MM.1S (cell line): ENCODE data around the gene DHCR7.

Source experiments
- EZH2 ChIP-seq: fragments of 300-600 bp; sonication (generic); optimal IDR thresholded peaks from 2 replicates; pipeline ENCODE3; 2017; ENCODE audit warnings: low read depth, mild to moderate bottlenecking, antibody characterized with exemption, low read length, mixed read lengths
- TF ChIP-seq, protein P1 (sequence below): fragments of 300-600 bp; sonication (generic); IDR thresholded peaks from 2 replicates; pipeline ENCODE4 v1.5.1; 2016; ENCODE audit warnings: antibody characterized with exemption, low read length, mixed read lengths

DNA sequence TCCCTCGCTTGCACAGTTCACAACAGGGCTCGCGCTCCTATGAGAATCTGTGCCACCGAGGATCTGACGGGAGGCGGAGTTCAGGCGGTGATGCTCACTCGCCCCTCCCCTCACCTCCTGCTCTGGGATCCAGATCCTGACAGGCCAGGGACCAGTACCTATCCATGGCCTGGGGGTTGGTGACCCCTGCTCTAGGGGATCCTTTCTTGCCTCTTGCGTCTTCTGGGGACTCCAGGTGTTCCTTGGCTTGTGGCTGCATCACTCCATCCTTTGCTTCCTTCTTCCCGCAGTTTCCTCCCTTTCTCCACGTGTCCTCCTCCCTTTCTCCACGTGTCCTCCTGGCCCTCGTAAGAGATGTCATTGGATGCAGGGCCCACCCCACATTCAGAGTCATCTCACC is 48.2 kb upstream of the DHCR7 start:
- TF ChIP-seq, protein P1, sequence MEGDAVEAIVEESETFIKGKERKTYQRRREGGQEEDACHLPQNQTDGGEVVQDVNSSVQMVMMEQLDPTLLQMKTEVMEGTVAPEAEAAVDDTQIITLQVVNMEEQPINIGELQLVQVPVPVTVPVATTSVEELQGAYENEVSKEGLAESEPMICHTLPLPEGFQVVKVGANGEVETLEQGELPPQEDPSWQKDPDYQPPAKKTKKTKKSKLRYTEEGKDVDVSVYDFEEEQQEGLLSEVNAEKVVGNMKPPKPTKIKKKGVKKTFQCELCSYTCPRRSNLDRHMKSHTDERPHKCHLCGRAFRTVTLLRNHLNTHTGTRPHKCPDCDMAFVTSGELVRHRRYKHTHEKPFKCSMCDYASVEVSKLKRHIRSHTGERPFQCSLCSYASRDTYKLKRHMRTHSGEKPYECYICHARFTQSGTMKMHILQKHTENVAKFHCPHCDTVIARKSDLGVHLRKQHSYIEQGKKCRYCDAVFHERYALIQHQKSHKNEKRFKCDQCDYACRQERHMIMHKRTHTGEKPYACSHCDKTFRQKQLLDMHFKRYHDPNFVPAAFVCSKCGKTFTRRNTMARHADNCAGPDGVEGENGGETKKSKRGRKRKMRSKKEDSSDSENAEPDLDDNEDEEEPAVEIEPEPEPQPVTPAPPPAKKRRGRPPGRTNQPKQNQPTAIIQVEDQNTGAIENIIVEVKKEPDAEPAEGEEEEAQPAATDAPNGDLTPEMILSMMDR: no peak
- no peak for TF ChIP-seq EZH2
